GM18520 (cell line): Measurements from ENCODE around the gene SP2.

Experiments used
- ATAC-seq: cut with Tn5 transposase; IDR thresholded peaks from one replicate; pipeline ENCODE4 v1.9.1; 2021; ENCODE audit not compliant: unreplicated experiment

SP2 gene

GRCh38 chr17:47948706-47949196 is 52.7 kb downstream of the SP2 start:
- no peak for ATAC-seq

- no peak for ATAC-seq
These were observed 53.2 kb downstream of the SP2 start for GRCh38 chr17:47949197-47949759.

GRCh38 chr17:47949946-47950345 is 53.9 kb downstream of the SP2 start:
- ATAC-seq: no peak

- ATAC-seq: no peak
These were observed 54.4 kb downstream of the SP2 start for GRCh38 chr17:47950448-47950847.

- ATAC-seq: no peak
These were observed 56.4 kb downstream of the SP2 start for GRCh38 chr17:47952171-47953021.

- ATAC-seq: no peak
These were observed 57.9 kb downstream of the SP2 start for GRCh38 chr17:47953909-47954308.

GRCh38 chr17:47955497-47956461 is 59.7 kb downstream of the SP2 start:
- ATAC-seq: no peak

- no peak for ATAC-seq
These were observed 61.0 kb downstream of the SP2 start for GRCh38 chr17:47956791-47957590.

- ATAC-seq: no peak
These were observed 61.8 kb downstream of the SP2 start, which contains the start of gene PRR15L for GRCh38 chr17:47957591-47958490. Gene PRR15L (minus strand): TSS chr17:47957883. CDS start chr17:47953234, 4,649 bp downstream.

GRCh38 chr17:47959825-47960655 is 64.0 kb downstream of the SP2 start:
- ATAC-seq: no peak

GRCh38 chr17:47961406-47961805 is 65.4 kb downstream of the SP2 start:
- no peak for ATAC-seq

- no peak for ATAC-seq
These were observed 66.9 kb downstream of the SP2 start for GRCh38 chr17:47962901-47963300.

- ATAC-seq: no peak
These were observed 68.8 kb downstream of the SP2 start for GRCh38 chr17:47964856-47965255.

- ATAC-seq: no peak
These were observed 70.1 kb downstream of the SP2 start for GRCh38 chr17:47966079-47966519.

- no peak for ATAC-seq
These were observed 71.7 kb downstream of the SP2 start for GRCh38 chr17:47967607-47968252.

GRCh38 chr17:47968836-47969235 is 72.8 kb downstream of the SP2 start:
- ATAC-seq: no peak

- no peak for ATAC-seq
These were observed 74.1 kb downstream of the SP2 start for GRCh38 chr17:47969930-47970724.
